ENCODE measurements around the gene PICALM. TPM values are rescaled to one million over a fixed set of nuclear protein-coding genes. Genes with fewer than 3 reads are reported as not detected.

Gene PICALM
- total and polyA plus RNA-seq, 2 donors (not counting 1 experiment from before 2014, with no cell fraction given) = 48.4 to 165 TPM

- Histone ChIP-seq H2AFZ (ENCODE audit: insufficient read depth, low read depth, low read length, poor library complexity, severe bottlenecking) (no peak overlapping the region), H3K79me2 (ENCODE audit: control insufficient read depth, insufficient read depth, low read length) (no peaks in the 10 kb centered on the region), H3K9me3 (ENCODE audit: control extremely low read depth in 1 of 3, control insufficient read depth in 2 of 3, insufficient read depth in 1 of 3, low read length in 2 of 3) (peaks cover 0 to under 1% (median 0%) of the 10 kb centered on the region in 3 donors), H3K27ac (ENCODE audit: low read length in 2 of 2) (no peak overlapping the region), H3K4me1 (ENCODE audit: control insufficient read depth in 2 of 2, insufficient read depth in 2 of 2, low read length in 2 of 2) (no peaks in the 10 kb centered on the region), H3K36me3 (replicated peaks in 1 of 2; ENCODE audit: control extremely low read depth in 1 of 2, control insufficient read depth in 1 of 2, extremely low read depth in 1 of 2, insufficient read depth in 2 of 2, low read length in 1 of 2) (no peaks in the 10 kb centered on the region), H3K27me3 (replicated peaks in 1 of 4; ENCODE audit: control extremely low read depth in 1 of 4, control insufficient read depth in 3 of 4, insufficient read depth in 4 of 4, low read length in 3 of 4) (no peaks in the 10 kb centered on the region), H3K4me3 (ENCODE audit: control extremely low read depth in 1 of 5, extremely low read depth in 1 of 5, insufficient read depth in 1 of 5, low read depth in 2 of 5, low read length in 4 of 5) (no peak overlapping the region), H3K4me2 (replicated peaks; ENCODE audit: low read depth, low read length, poor library complexity, severe bottlenecking) (no peak overlapping the region), H3K9ac (ENCODE audit: low read length) (no peak overlapping the region), H4K20me1 (ENCODE audit: control insufficient read depth, insufficient read depth, low read length, poor library complexity, severe bottlenecking) (no peaks in the 10 kb centered on the region)
- CTCF ChIA-PET = no interaction called here
- Mint-ChIP-seq H3K4me1 (no peaks in the 10 kb centered on the region), H3K9me3 (ENCODE audit: insufficient read depth) (no peaks in the 10 kb centered on the region), H3K27ac (no peak overlapping the region), H3K27me3 (no peaks in the 10 kb centered on the region), H3K4me3 (no peak overlapping the region)
- intact Hi-C loops (cut with micrococcal nuclease) = no loop called here
- ATAC-seq (ENCODE audit: low read depth) (no peak), DNase-seq (no peak)
- POLR2A ChIA-PET = no interaction called here
- WGBS (ENCODE audit: insufficient coverage) = 95% methylated on average over 2 of the region's 3 CpGs
- TF ChIP-seq EZH2 (IDR thresholded peaks at IDR 0.05; ENCODE audit: borderline replicate concordance, insufficient read depth, low read depth, low read length, poor library complexity, severe bottlenecking) (no peak), CTCF (IDR thresholded peaks at IDR 0.05) (no peak)
Observed at GRCh38 chr11:86079421-86079820, 10.5 kb upstream of the PICALM start.

GRCh38 chr11:86073948-86074347 lies 5.1 kb upstream of the PICALM start:
- no peaks in the 10 kb centered on the region for H3K36me3 ChIP-seq (replicated peaks in 1 of 2; ENCODE audit: control extremely low read depth in 1 of 2, control insufficient read depth in 1 of 2, extremely low read depth in 1 of 2, insufficient read depth in 2 of 2, low read length in 1 of 2)
- no peak overlapping the region for H3K27ac ChIP-seq (ENCODE audit: low read length in 2 of 2)
- Mint-ChIP-seq H3K4me1 (peaks cover 13% of the 10 kb centered on the region), H3K9me3 (ENCODE audit: insufficient read depth) (no peaks in the 10 kb centered on the region), H3K27ac (no peak overlapping the region), H3K27me3 (no peaks in the 10 kb centered on the region), H3K4me3 (no peak overlapping the region)
- DNase-seq (no peak), ATAC-seq (ENCODE audit: low read depth) (no peak)
- TF ChIP-seq EZH2 (IDR thresholded peaks at IDR 0.05; ENCODE audit: borderline replicate concordance, insufficient read depth, low read depth, low read length, poor library complexity, severe bottlenecking) (no peak), CTCF (IDR thresholded peaks at IDR 0.05) (no peak)
- H3K9me3 ChIP-seq (ENCODE audit: control extremely low read depth in 1 of 3, control insufficient read depth in 2 of 3, insufficient read depth in 1 of 3, low read length in 2 of 3) = no peaks in the 10 kb centered on the region
- no peaks in the 10 kb centered on the region for H3K27me3 ChIP-seq (replicated peaks in 1 of 4; ENCODE audit: control extremely low read depth in 1 of 4, control insufficient read depth in 3 of 4, insufficient read depth in 4 of 4, low read length in 3 of 4)
- no peak overlapping the region for H3K4me2 ChIP-seq (replicated peaks; ENCODE audit: low read depth, low read length, poor library complexity, severe bottlenecking)
- WGBS (ENCODE audit: insufficient coverage) = no CpG with 5 or more reads among the region's 2 CpGs
- H2AFZ ChIP-seq (ENCODE audit: insufficient read depth, low read depth, low read length, poor library complexity, severe bottlenecking) = no peak overlapping the region
- no peak overlapping the region for H3K9ac ChIP-seq (ENCODE audit: low read length)
- intact Hi-C loops (cut with micrococcal nuclease) = no loop called here
- H3K4me3 ChIP-seq (ENCODE audit: control extremely low read depth in 1 of 5, extremely low read depth in 1 of 5, insufficient read depth in 1 of 5, low read depth in 2 of 5, low read length in 4 of 5) = no peak overlapping the region
- CTCF ChIA-PET = no interaction called here
- no peaks in the 10 kb centered on the region for H3K79me2 ChIP-seq (ENCODE audit: control insufficient read depth, insufficient read depth, low read length)
- H3K4me1 ChIP-seq (ENCODE audit: control insufficient read depth in 2 of 2, insufficient read depth in 2 of 2, low read length in 2 of 2) = peaks cover 8 to 9% of the 10 kb centered on the region in 2 donors
- H4K20me1 ChIP-seq (ENCODE audit: control insufficient read depth, insufficient read depth, low read length, poor library complexity, severe bottlenecking) = no peaks in the 10 kb centered on the region
- POLR2A ChIA-PET = no interaction called here

Data from B cell (primary cell).